Inferior parietal cortex (tissue), 1 donor: Measurements from ENCODE around the gene IQSEC1.

ENCODE experiments used
- DNase-seq: peaks from one replicate; pipeline ENCODE4 v3.0.0-alpha.2; 2016; ENCODE audit errors: extremely low spot score

IQSEC1 gene

GRCh38 chr3:12908136-12908730 is 165.0 kb downstream of the IQSEC1 start:
- no peak for DNase-seq

- no peak for DNase-seq
These were observed 165.5 kb downstream of the IQSEC1 start for GRCh38 chr3:12907729-12908128.

- no peak for DNase-seq
These were observed 165.9 kb downstream of the IQSEC1 start for GRCh38 chr3:12907296-12907695.

GRCh38 chr3:12906916-12907290 is 166.3 kb downstream of the IQSEC1 start:
- DNase-seq: no peak

GRCh38 chr3:12906141-12906915 is 166.9 kb downstream of the IQSEC1 start:
- no peak for DNase-seq

GRCh38 chr3:12905316-12906071 is 167.7 kb downstream of the IQSEC1 start:
- no peak for DNase-seq

GRCh38 chr3:12904951-12905315 is 168.3 kb downstream of the IQSEC1 start:
- DNase-seq: no peak

GRCh38 chr3:12903881-12904280 is 169.3 kb downstream of the IQSEC1 start:
- no peak for DNase-seq

GRCh38 chr3:12903000-12903800 is 170.0 kb downstream of the IQSEC1 start:
- no peak for DNase-seq

GRCh38 chr3:12902181-12902999 is 170.8 kb downstream of the IQSEC1 start:
- DNase-seq: no peak

- no peak for DNase-seq
These were observed 171.6 kb downstream of the IQSEC1 start for GRCh38 chr3:12901623-12902045.

- DNase-seq: no peak
These were observed 172.3 kb downstream of the IQSEC1 start for GRCh38 chr3:12900885-12901411.

GRCh38 chr3:12898965-12899755 is 174.1 kb downstream of the IQSEC1 start:
- no peak for DNase-seq

GRCh38 chr3:12898290-12898964 is 174.8 kb downstream of the IQSEC1 start:
- DNase-seq: no peak

- no peak for DNase-seq
These were observed 175.6 kb downstream of the IQSEC1 start for GRCh38 chr3:12897381-12898289.

GRCh38 chr3:12896063-12896985 is 176.9 kb downstream of the IQSEC1 start:
- no peak for DNase-seq

- no peak for DNase-seq
These were observed 177.7 kb downstream of the IQSEC1 start for GRCh38 chr3:12895391-12896062.
